ENCODE data around the gene KLHL34.

GRCh38 chrX:21660156-21660555 lies 2.0 kb upstream of the KLHL34 start:
- TF ChIP-seq CTCF (IDR thresholded peaks at IDR 0.05; ENCODE audit: poor library complexity) (no peak), EZH2phosphoT487 (IDR thresholded peaks at IDR 0.05; ENCODE audit: low read depth, severe bottlenecking, unreplicated experiment) (no peak), EZH2 (IDR thresholded peaks at IDR 0.05; ENCODE audit: borderline replicate concordance) (no peak)

Measured in hepatocyte (in vitro differentiated cells).